Measurements from ENCODE around the gene NTRK3. TPM values are rescaled to one million over a fixed set of nuclear protein-coding genes. Genes with fewer than 3 reads are reported as not detected.

The NTRK3 gene
- polyA plus RNA-seq, 1 donor (not counting 4 experiments of a cell fraction or from before 2014, with no cell fraction given), result not detected

- TF ChIP-seq CTCF (optimal IDR thresholded peaks at IDR 0.05 in 1 of 3, IDR thresholded peaks at IDR 0.05 in 1 of 3, conservative IDR thresholded peaks at IDR 0.05 in 1 of 3; ENCODE audit: extremely low read depth in 1 of 3, insufficient read depth in 2 of 3, low read length in 3 of 3) (no peak), EZH2 (IDR thresholded peaks at IDR 0.05; ENCODE audit: low read length) (no peak)
- no peak overlapping the region for H3K4me3 ChIP-seq (ENCODE audit: control insufficient read depth in 2 of 3, extremely low read depth in 1 of 3, insufficient read depth in 2 of 3, low read depth in 1 of 3, low read length in 3 of 3)
Observed at GRCh38 chr15:88071141-88071540, 185.4 kb downstream of the NTRK3 start.

GRCh38 chr15:88069561-88069960, 187.0 kb downstream of the NTRK3 start:
- DNase-seq (ENCODE audit: low read depth, low spot score) (no peak), FAIRE-seq (no peak)
- H3K4me2 ChIP-seq (ENCODE audit: control insufficient read depth, extremely low read depth, insufficient read depth, low read depth, low read length), result no peak overlapping the region
- no peaks in the 10 kb centered on the region for H3K4me1 ChIP-seq (ENCODE audit: control insufficient read depth, extremely low read depth, insufficient read depth, low read length)
- no peak overlapping the region for H3K9ac ChIP-seq (ENCODE audit: control insufficient read depth, extremely low read depth, insufficient read depth, low read length)
- no peaks in the 10 kb centered on the region for H3K79me2 ChIP-seq (ENCODE audit: control insufficient read depth, insufficient read depth, low read length)
- H4K20me1 ChIP-seq (ENCODE audit: control insufficient read depth, extremely low read depth, insufficient read depth, low read length), result no peaks in the 10 kb centered on the region
- no peaks in the 10 kb centered on the region for H3K9me1 ChIP-seq (ENCODE audit: control insufficient read depth, extremely low read depth, insufficient read depth, low read length)
- H3K36me3 ChIP-seq (ENCODE audit: control insufficient read depth in 2 of 2, extremely low read depth in 1 of 2, insufficient read depth in 2 of 2, low read length in 2 of 2), result no peaks in the 10 kb centered on the region
- dilution Hi-C loops (cut with MboI; ENCODE audit: extremely low pct_ligation_motif_present, low sequenced_read_pairs), result no loop called here
- no peak overlapping the region for H3K27ac ChIP-seq (ENCODE audit: control insufficient read depth, insufficient read depth, low read length)
- H2AFZ ChIP-seq (ENCODE audit: control insufficient read depth, low read length), result no peak overlapping the region
- H3K27me3 ChIP-seq (ENCODE audit: control insufficient read depth, extremely low read depth, insufficient read depth, low read length), result no peaks in the 10 kb centered on the region
- no peak overlapping the region for H3K4me3 ChIP-seq (ENCODE audit: control insufficient read depth in 2 of 3, extremely low read depth in 1 of 3, insufficient read depth in 2 of 3, low read depth in 1 of 3, low read length in 3 of 3)
- H3K9me3 ChIP-seq (ENCODE audit: control insufficient read depth, low read depth, low read length), result no peaks in the 10 kb centered on the region
- TF ChIP-seq EZH2 (IDR thresholded peaks at IDR 0.05; ENCODE audit: low read length) (no peak), CTCF (optimal IDR thresholded peaks at IDR 0.05 in 1 of 3, IDR thresholded peaks at IDR 0.05 in 1 of 3, conservative IDR thresholded peaks at IDR 0.05 in 1 of 3; ENCODE audit: extremely low read depth in 1 of 3, insufficient read depth in 2 of 3, low read length in 3 of 3) (no peak)

More at GRCh38 chr15:88071141-88071540, 185.4 kb downstream of the NTRK3 start:
- no peak overlapping the region for H3K4me2 ChIP-seq (ENCODE audit: control insufficient read depth, extremely low read depth, insufficient read depth, low read depth, low read length)
- H3K9ac ChIP-seq (ENCODE audit: control insufficient read depth, extremely low read depth, insufficient read depth, low read length), result no peak overlapping the region
- no peaks in the 10 kb centered on the region for H3K9me1 ChIP-seq (ENCODE audit: control insufficient read depth, extremely low read depth, insufficient read depth, low read length)
- dilution Hi-C loops (cut with MboI; ENCODE audit: extremely low pct_ligation_motif_present, low sequenced_read_pairs), result no loop called here
- FAIRE-seq, result no peak
- no peak for DNase-seq (ENCODE audit: low read depth, low spot score)
- no peaks in the 10 kb centered on the region for H4K20me1 ChIP-seq (ENCODE audit: control insufficient read depth, extremely low read depth, insufficient read depth, low read length)
- H3K27ac ChIP-seq (ENCODE audit: control insufficient read depth, insufficient read depth, low read length), result no peak overlapping the region
- no peak overlapping the region for H2AFZ ChIP-seq (ENCODE audit: control insufficient read depth, low read length)
- H3K9me3 ChIP-seq (ENCODE audit: control insufficient read depth, low read depth, low read length), result no peaks in the 10 kb centered on the region
- H3K79me2 ChIP-seq (ENCODE audit: control insufficient read depth, insufficient read depth, low read length), result no peaks in the 10 kb centered on the region
- no peaks in the 10 kb centered on the region for H3K27me3 ChIP-seq (ENCODE audit: control insufficient read depth, extremely low read depth, insufficient read depth, low read length)
- H3K36me3 ChIP-seq (ENCODE audit: control insufficient read depth in 2 of 2, extremely low read depth in 1 of 2, insufficient read depth in 2 of 2, low read length in 2 of 2), result no peaks in the 10 kb centered on the region
- no peaks in the 10 kb centered on the region for H3K4me1 ChIP-seq (ENCODE audit: control insufficient read depth, extremely low read depth, insufficient read depth, low read length)
